Measurements from ENCODE around the gene GCAT.

The GCAT gene

DNA sequence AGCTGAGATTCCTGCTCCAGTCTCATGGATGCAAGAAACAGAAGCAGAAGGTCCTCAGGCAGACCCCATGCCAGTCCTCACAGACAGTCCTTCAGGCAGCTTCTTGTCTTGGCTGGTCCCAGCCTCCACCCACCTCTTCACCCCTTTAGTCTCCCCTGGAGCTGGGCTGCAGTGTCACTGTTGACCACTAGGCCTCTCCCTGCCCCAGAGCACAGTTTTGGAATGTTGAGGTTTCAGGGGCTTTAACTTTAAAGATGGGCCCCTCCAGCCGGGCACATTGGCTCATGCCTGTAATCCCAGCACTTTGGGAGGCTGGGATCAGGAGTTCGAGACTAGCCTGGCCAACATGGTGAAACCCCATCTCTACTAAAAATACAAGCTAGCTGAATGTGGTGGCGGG, 39.5 kb upstream of the GCAT start:
- no peaks in the 10 kb centered on the region for H3K9me3 ChIP-seq (ENCODE audit: control insufficient read depth, low read length)
- no peak overlapping the region for H3K27ac ChIP-seq (ENCODE audit: insufficient read depth, low read length, poor library complexity, severe bottlenecking)
- H3K36me3 ChIP-seq (ENCODE audit: control insufficient read depth, insufficient read depth, low read length): peaks cover 18% of the 10 kb centered on the region
- H3K4me1 ChIP-seq (ENCODE audit: control insufficient read depth, insufficient read depth, low read length, poor library complexity, severe bottlenecking): no peaks in the 10 kb centered on the region
- DNase-seq: no peak
- H3K4me3 ChIP-seq (ENCODE audit: insufficient read depth, low read depth, low read length, poor library complexity, severe bottlenecking): no peak overlapping the region
- no peaks in the 10 kb centered on the region for H3K27me3 ChIP-seq (replicated peaks; ENCODE audit: control insufficient read depth, insufficient read depth, low read length, poor library complexity, severe bottlenecking)

GRCh38 chr22:37769056-37769455, 38.7 kb upstream of the GCAT start:
- Histone ChIP-seq H3K27me3 (replicated peaks; ENCODE audit: control insufficient read depth, insufficient read depth, low read length, poor library complexity, severe bottlenecking) (no peaks in the 10 kb centered on the region), H3K27ac (ENCODE audit: insufficient read depth, low read length, poor library complexity, severe bottlenecking) (no peak overlapping the region), H3K9me3 (ENCODE audit: control insufficient read depth, low read length) (no peaks in the 10 kb centered on the region), H3K4me1 (ENCODE audit: control insufficient read depth, insufficient read depth, low read length, poor library complexity, severe bottlenecking) (no peaks in the 10 kb centered on the region), H3K4me3 (ENCODE audit: insufficient read depth, low read depth, low read length, poor library complexity, severe bottlenecking) (no peak overlapping the region), H3K36me3 (ENCODE audit: control insufficient read depth, insufficient read depth, low read length) (peaks cover 17% of the 10 kb centered on the region)
- DNase-seq: no peak

DNA sequence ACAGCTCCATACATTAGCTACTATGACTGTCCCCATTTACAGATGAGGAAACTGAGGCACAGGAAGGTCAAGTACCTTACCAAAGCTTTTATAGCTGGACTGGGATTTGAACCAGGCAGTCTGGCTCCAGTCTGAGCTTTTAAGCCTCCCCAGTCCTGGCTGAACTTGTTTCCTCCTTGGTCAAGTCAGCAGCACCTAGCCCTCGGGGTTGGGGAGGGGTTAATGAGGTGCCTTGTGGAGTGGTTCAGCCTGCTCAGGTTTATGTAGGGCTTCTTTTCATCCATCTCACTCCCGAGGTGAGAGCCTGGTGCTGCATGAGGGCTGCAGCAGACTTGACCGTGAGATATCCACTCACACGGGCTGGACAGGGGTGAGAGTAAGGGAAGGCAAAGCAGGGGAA, 36.7 kb upstream of the GCAT start:
- Histone ChIP-seq H3K4me1 (ENCODE audit: control insufficient read depth, insufficient read depth, low read length, poor library complexity, severe bottlenecking) (no peaks in the 10 kb centered on the region), H3K36me3 (ENCODE audit: control insufficient read depth, insufficient read depth, low read length) (peaks cover 17% of the 10 kb centered on the region), H3K27ac (ENCODE audit: insufficient read depth, low read length, poor library complexity, severe bottlenecking) (no peak overlapping the region), H3K9me3 (ENCODE audit: control insufficient read depth, low read length) (no peaks in the 10 kb centered on the region), H3K27me3 (replicated peaks; ENCODE audit: control insufficient read depth, insufficient read depth, low read length, poor library complexity, severe bottlenecking) (no peaks in the 10 kb centered on the region), H3K4me3 (ENCODE audit: insufficient read depth, low read depth, low read length, poor library complexity, severe bottlenecking) (no peak overlapping the region)
- DNase-seq: no peak

GRCh38 chr22:37771702-37772427, 35.9 kb upstream of the GCAT start:
- H3K27ac ChIP-seq (ENCODE audit: insufficient read depth, low read length, poor library complexity, severe bottlenecking): no peak overlapping the region
- no peaks in the 10 kb centered on the region for H3K4me1 ChIP-seq (ENCODE audit: control insufficient read depth, insufficient read depth, low read length, poor library complexity, severe bottlenecking)
- no peak overlapping the region for H3K4me3 ChIP-seq (ENCODE audit: insufficient read depth, low read depth, low read length, poor library complexity, severe bottlenecking)
- H3K9me3 ChIP-seq (ENCODE audit: control insufficient read depth, low read length): no peaks in the 10 kb centered on the region
- no peak for DNase-seq
- peaks cover 17% of the 10 kb centered on the region for H3K36me3 ChIP-seq (ENCODE audit: control insufficient read depth, insufficient read depth, low read length)
- no peaks in the 10 kb centered on the region for H3K27me3 ChIP-seq (replicated peaks; ENCODE audit: control insufficient read depth, insufficient read depth, low read length, poor library complexity, severe bottlenecking)

DNA sequence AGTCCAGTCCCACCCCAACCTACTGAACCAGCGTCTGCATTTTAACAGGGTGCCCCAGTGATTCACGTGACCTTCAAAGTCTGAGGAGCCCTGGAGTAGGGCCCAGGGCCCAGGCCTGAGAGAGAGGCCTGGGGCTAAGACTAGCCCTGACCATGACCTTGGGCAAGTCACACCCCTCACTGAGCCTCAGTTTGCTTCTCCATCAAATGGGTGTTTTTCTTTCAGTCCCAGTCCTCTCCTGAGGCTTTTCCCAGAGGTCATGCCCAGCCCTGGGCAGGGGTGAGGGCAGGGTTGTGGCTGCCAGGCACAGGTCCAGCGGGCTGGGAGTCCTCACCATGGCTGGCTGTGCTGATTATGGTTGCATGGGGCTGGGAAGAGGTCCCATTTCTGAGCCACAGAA, 33.0 kb upstream of the GCAT start:
- peaks cover 15% of the 10 kb centered on the region for H3K36me3 ChIP-seq (ENCODE audit: control insufficient read depth, insufficient read depth, low read length)
- H3K27me3 ChIP-seq (replicated peaks; ENCODE audit: control insufficient read depth, insufficient read depth, low read length, poor library complexity, severe bottlenecking): no peaks in the 10 kb centered on the region
- H3K27ac ChIP-seq (ENCODE audit: insufficient read depth, low read length, poor library complexity, severe bottlenecking): no peak overlapping the region
- H3K4me1 ChIP-seq (ENCODE audit: control insufficient read depth, insufficient read depth, low read length, poor library complexity, severe bottlenecking): no peaks in the 10 kb centered on the region
- DNase-seq: no peak
- H3K4me3 ChIP-seq (ENCODE audit: insufficient read depth, low read depth, low read length, poor library complexity, severe bottlenecking): no peak overlapping the region
- no peaks in the 10 kb centered on the region for H3K9me3 ChIP-seq (ENCODE audit: control insufficient read depth, low read length)

- H3K9me3 ChIP-seq (ENCODE audit: control insufficient read depth, low read length): no peaks in the 10 kb centered on the region
- H3K4me3 ChIP-seq (ENCODE audit: insufficient read depth, low read depth, low read length, poor library complexity, severe bottlenecking): no peak overlapping the region
- no peak overlapping the region for H3K27ac ChIP-seq (ENCODE audit: insufficient read depth, low read length, poor library complexity, severe bottlenecking)
- H3K27me3 ChIP-seq (replicated peaks; ENCODE audit: control insufficient read depth, insufficient read depth, low read length, poor library complexity, severe bottlenecking): no peaks in the 10 kb centered on the region
- peaks cover 15% of the 10 kb centered on the region for H3K36me3 ChIP-seq (ENCODE audit: control insufficient read depth, insufficient read depth, low read length)
- no peaks in the 10 kb centered on the region for H3K4me1 ChIP-seq (ENCODE audit: control insufficient read depth, insufficient read depth, low read length, poor library complexity, severe bottlenecking)
- no peak for DNase-seq
Measured at GRCh38 chr22:37775785-37776638, 31.7 kb upstream of the GCAT start.

DNA sequence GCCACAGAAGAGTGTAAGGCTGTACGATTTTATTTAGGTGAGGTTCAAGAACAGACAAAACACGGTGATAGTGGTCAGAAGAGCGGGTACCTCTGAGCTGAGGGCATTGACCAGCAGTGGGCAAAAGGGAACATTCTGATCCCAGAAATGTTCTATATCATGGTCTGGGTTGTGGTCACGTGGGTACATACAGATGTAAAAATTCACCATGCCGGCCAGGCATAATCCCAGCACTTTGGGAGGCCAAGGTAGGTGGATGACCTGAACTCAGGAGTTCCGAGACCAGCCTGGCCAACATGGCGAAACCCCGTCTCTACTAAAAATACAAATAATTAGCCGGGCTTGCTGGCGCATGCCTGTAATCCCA, 31.1 kb upstream of the GCAT start:
- no peaks in the 10 kb centered on the region for H3K4me1 ChIP-seq (ENCODE audit: control insufficient read depth, insufficient read depth, low read length, poor library complexity, severe bottlenecking)
- no peak overlapping the region for H3K27ac ChIP-seq (ENCODE audit: insufficient read depth, low read length, poor library complexity, severe bottlenecking)
- H3K36me3 ChIP-seq (ENCODE audit: control insufficient read depth, insufficient read depth, low read length): peaks cover 10% of the 10 kb centered on the region
- no peaks in the 10 kb centered on the region for H3K9me3 ChIP-seq (ENCODE audit: control insufficient read depth, low read length)
- no peak overlapping the region for H3K4me3 ChIP-seq (ENCODE audit: insufficient read depth, low read depth, low read length, poor library complexity, severe bottlenecking)
- no peak for DNase-seq
- H3K27me3 ChIP-seq (replicated peaks; ENCODE audit: control insufficient read depth, insufficient read depth, low read length, poor library complexity, severe bottlenecking): no peaks in the 10 kb centered on the region

DNA sequence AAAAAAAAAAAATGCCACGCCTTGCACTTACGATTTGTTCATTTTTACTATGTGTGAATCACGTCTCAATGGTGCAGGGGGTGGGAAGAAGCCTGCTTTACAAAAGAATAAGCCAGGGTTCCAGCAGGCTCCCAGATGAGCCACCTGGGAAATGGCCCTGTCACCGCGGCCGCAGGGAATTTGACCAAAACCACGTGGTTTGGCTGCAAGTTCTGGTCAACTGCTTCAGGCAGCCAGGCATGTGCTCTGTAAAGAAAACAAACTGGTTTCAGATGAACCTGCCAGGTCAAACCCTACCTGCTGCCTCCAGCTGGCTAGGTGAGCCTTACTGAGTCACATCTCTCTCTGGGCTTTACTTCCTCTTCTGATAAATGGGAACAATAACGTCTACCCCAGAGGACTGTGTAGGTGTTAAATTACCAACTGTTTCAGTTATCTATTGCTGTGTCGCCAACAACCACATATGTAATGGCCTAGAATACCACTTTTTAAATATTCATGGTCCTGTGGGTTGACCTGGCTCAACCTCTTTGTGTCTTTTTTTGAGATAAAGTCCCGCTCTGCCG, 30.5 kb upstream of the GCAT start:
- Histone ChIP-seq H3K27me3 (replicated peaks; ENCODE audit: control insufficient read depth, insufficient read depth, low read length, poor library complexity, severe bottlenecking) (no peaks in the 10 kb centered on the region), H3K4me3 (ENCODE audit: insufficient read depth, low read depth, low read length, poor library complexity, severe bottlenecking) (no peak overlapping the region), H3K27ac (ENCODE audit: insufficient read depth, low read length, poor library complexity, severe bottlenecking) (no peak overlapping the region), H3K36me3 (ENCODE audit: control insufficient read depth, insufficient read depth, low read length) (peaks cover 8% of the 10 kb centered on the region), H3K4me1 (ENCODE audit: control insufficient read depth, insufficient read depth, low read length, poor library complexity, severe bottlenecking) (no peaks in the 10 kb centered on the region), H3K9me3 (ENCODE audit: control insufficient read depth, low read length) (no peaks in the 10 kb centered on the region)
- DNase-seq: no peak

DNA sequence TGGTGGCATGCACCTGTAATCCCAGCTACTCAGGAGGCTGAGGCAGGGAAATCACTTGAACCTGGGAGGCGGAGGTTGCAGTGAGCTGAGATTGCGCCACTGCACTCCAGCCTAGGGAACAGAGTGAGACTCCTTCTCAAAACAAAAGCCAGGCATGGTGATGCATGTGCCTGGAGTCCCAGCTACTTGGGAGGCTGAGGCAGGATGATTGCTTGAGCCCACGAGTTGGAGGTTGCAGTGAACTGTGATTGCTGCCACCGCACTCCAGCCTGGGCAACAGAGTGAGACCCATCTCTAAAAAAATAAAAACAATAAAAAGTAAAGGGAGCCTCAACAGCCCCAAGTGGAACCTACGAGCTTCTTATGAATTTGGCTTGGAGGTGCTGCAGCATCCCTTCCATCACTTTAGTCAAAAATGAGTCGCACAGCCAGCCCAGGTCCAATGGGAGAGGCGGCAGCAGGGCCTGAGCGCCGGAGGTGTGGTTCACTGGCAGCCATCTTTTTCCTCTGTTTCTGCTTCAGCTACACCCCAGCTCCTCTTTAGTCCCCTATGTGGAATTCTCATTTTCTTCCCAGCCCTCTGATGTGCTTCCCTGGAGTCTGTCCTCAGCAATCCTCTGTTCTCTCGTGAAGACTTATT, 29.2 kb upstream of the GCAT start:
- no peak overlapping the region for H3K4me3 ChIP-seq (ENCODE audit: insufficient read depth, low read depth, low read length, poor library complexity, severe bottlenecking)
- no peaks in the 10 kb centered on the region for H3K36me3 ChIP-seq (ENCODE audit: control insufficient read depth, insufficient read depth, low read length)
- no peak for DNase-seq
- no peak overlapping the region for H3K27ac ChIP-seq (ENCODE audit: insufficient read depth, low read length, poor library complexity, severe bottlenecking)
- H3K9me3 ChIP-seq (ENCODE audit: control insufficient read depth, low read length): no peaks in the 10 kb centered on the region
- no peaks in the 10 kb centered on the region for H3K4me1 ChIP-seq (ENCODE audit: control insufficient read depth, insufficient read depth, low read length, poor library complexity, severe bottlenecking)
- H3K27me3 ChIP-seq (replicated peaks; ENCODE audit: control insufficient read depth, insufficient read depth, low read length, poor library complexity, severe bottlenecking): no peaks in the 10 kb centered on the region
